ENCODE measurements around the gene EPS8.
"Not testable (repeated sequence)": the region's sequence is repeated elsewhere in the genome, so short reads cannot be mapped to it uniquely, and the experiment has no call there.

EPS8 gene

GRCh38 chr12:15629761-15630160, 159.4 kb downstream of the EPS8 start:
- TF ChIP-seq, protein P1, sequence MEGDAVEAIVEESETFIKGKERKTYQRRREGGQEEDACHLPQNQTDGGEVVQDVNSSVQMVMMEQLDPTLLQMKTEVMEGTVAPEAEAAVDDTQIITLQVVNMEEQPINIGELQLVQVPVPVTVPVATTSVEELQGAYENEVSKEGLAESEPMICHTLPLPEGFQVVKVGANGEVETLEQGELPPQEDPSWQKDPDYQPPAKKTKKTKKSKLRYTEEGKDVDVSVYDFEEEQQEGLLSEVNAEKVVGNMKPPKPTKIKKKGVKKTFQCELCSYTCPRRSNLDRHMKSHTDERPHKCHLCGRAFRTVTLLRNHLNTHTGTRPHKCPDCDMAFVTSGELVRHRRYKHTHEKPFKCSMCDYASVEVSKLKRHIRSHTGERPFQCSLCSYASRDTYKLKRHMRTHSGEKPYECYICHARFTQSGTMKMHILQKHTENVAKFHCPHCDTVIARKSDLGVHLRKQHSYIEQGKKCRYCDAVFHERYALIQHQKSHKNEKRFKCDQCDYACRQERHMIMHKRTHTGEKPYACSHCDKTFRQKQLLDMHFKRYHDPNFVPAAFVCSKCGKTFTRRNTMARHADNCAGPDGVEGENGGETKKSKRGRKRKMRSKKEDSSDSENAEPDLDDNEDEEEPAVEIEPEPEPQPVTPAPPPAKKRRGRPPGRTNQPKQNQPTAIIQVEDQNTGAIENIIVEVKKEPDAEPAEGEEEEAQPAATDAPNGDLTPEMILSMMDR (IDR thresholded peaks at IDR 0.05; ENCODE audit: low read depth, low read length), result no peak
- no peak overlapping the region for H3K4me3 ChIP-seq (ENCODE audit: low read depth, low read length)

DNA sequence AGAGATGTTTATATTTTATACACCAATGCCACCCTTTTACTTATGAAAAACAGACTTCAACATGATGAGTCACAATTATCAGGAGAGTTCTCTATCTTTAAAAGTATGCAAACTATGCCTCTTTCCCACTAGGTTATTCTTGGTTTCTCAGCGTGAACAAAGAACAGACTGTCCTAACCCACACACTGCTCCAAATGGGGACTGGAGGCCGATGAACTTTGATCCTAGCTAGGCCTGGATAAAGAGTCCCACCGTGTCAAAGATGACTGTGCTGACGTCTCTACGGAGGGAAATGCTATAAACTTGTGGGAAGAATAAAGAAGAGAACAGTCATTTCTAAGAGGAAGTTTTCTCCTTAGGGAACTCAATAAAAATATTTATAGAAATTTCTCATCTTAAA, 160.1 kb downstream of the EPS8 start:
- TF ChIP-seq, protein P1 (IDR thresholded peaks at IDR 0.05; ENCODE audit: low read depth, low read length), result no peak
- no peak overlapping the region for H3K4me3 ChIP-seq (ENCODE audit: low read depth, low read length)

DNA sequence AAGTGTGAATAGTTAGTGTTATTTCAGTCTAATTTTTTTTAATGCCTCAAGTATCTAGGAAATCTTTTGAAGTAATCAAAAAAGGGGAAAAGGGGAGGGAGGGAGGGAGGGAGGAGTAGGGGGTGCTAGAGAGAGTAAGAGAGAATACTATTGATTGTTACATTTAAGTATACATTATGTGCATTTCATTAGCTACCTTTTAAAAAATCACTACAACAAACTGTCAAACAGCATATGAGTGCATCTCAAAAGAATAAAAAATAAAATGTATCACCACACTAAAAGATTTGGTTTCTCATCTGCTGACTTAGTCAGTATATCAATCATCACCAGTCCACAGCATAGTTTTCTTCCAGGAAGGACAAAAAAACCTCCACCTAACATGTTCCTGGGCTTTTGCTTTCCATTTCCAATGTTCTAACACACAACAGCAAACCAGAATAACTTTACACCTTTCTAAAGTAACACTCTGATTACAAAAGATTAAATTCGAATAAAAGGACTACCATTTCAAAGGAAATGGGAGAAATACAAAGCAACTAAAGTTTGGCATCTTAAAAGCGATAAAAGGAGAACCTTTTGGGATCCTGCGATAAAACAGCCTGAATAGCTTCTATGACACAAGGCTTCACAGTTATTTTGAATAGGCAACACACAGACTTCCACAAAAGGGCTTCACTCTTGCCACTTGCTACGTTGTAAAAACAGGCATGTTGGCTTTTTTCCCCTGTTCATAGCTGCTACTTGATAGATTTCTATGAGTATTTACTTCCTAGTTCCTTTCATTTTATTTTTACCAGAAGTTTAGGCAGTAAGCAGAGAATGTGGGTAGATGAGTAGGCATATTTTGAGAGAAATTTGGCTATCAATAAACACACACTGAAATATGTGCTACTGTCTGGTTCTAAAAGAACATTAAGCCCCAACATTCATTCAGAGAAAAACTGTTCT, 160.9 kb downstream of the EPS8 start:
- TF ChIP-seq, protein P1 (IDR thresholded peaks at IDR 0.05; ENCODE audit: low read depth, low read length), result no peak
- H3K4me3 ChIP-seq (ENCODE audit: low read depth, low read length), result no peak overlapping the region

GRCh38 chr12:15625075-15625474, 164.1 kb downstream of the EPS8 start:
- TF ChIP-seq, protein P1 (IDR thresholded peaks at IDR 0.05; ENCODE audit: low read depth, low read length), result no peak
- H3K4me3 ChIP-seq (ENCODE audit: low read depth, low read length), result no peak overlapping the region

GRCh38 chr12:15620741-15621539, 168.2 kb downstream of the EPS8 start:
- TF ChIP-seq, protein P1 (IDR thresholded peaks at IDR 0.05; ENCODE audit: low read depth, low read length), result no peak
- no peak overlapping the region for H3K4me3 ChIP-seq (ENCODE audit: low read depth, low read length)

DNA sequence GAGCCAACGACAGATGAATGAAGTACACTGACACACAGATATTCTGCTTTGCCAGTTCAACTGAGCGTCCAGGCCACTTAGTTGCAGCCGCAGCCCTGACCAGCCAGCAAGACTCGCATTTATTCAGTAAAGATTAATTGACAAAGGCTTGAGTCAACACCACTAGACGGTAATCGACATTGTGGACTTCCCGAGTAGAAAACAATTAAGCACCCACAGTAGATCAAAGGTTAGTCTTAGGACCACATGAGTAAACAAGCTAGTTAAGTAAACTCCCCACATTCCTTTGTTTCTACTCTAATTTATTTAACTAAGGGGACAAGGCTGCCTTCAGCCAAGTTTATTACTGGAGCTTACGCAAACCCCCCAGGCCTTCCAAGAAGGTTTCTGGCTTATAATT, 172.7 kb downstream of the EPS8 start:
- H3K4me3 ChIP-seq (ENCODE audit: low read depth, low read length), result not testable (repeated sequence)

GRCh38 chr12:15613981-15614380, 175.2 kb downstream of the EPS8 start:
- no peak overlapping the region for H3K4me3 ChIP-seq (ENCODE audit: low read depth, low read length)
- TF ChIP-seq, protein P1 (IDR thresholded peaks at IDR 0.05; ENCODE audit: low read depth, low read length), result no peak

All from WI38 (cell line).